Kidney (tissue), 14 donors: Measurements from ENCODE around the gene RPS6KA3. TPM values are rescaled to one million over a fixed set of nuclear protein-coding genes. Genes with fewer than 3 reads are reported as not detected.

ENCODE experiments used
- DNase-seq, 5 donors: peaks; one replicate each; pipeline ENCODE4 v3.0.0-alpha.2; 2013 to 2020
- FAIRE-seq: peaks from 2 replicates; lab custom pipeline; 2012; peaks lifted over from hg19 to GRCh38; lab: Jason Lieb, UNC
- H3K27ac ChIP-seq, 2 donors: one replicate each; pipeline ENCODE4 v1.7.0; 2013; ENCODE audit warnings: low read depth in 2 of 2, low read length in 2 of 2, inconsistent platforms in 1 of 2
- H3K27me3 ChIP-seq: one replicate; pipeline ENCODE4 v1.7.1; 2013; ENCODE audit warnings: low read length, inconsistent platforms; ENCODE audit not compliant: control insufficient read depth, insufficient read depth
- H3K36me3 ChIP-seq, 3 donors: one replicate each; pipeline versions ENCODE4 v1.7.0 to v1.7.1; 2013; ENCODE audit warnings: low read length in 3 of 3, control low read depth in 1 of 3, inconsistent platforms in 1 of 3; ENCODE audit not compliant: insufficient read depth in 3 of 3, control insufficient read depth in 2 of 3
- H3K4me1 ChIP-seq, 3 donors: one replicate each; pipeline versions ENCODE4 v1.7.0 to v1.7.1; 2013; ENCODE audit warnings: low read length in 3 of 3, inconsistent platforms in 1 of 3, low read depth in 1 of 3; ENCODE audit not compliant: control insufficient read depth in 2 of 3, insufficient read depth in 2 of 3
- H3K4me3 ChIP-seq, 3 donors: one replicate each; pipeline versions ENCODE4 v1.7.0 to v1.8.1; 2013; ENCODE audit warnings: low read length in 3 of 3, control low read depth in 1 of 3, inconsistent platforms in 1 of 3
- H3K9ac ChIP-seq, 3 donors: one replicate each; pipeline versions ENCODE4 v1.7.0 to v1.7.1; 2013; ENCODE audit warnings: low read length in 3 of 3, control low read depth in 1 of 3, inconsistent platforms in 1 of 3
- H3K9me3 ChIP-seq, 3 donors: one replicate each; pipeline versions ENCODE4 v1.7.0 to v1.7.1; 2013; ENCODE audit warnings: low read length in 3 of 3, control low read depth in 1 of 3, inconsistent platforms in 1 of 3; ENCODE audit not compliant: control insufficient read depth in 2 of 3, insufficient read depth in 1 of 3
- CTCF ChIP-seq: IDR thresholded peaks from 3 replicates; pipeline ENCODE4 v1.5.1; 2012; ENCODE audit warnings: mild to moderate bottlenecking, moderate library complexity, borderline replicate concordance; ENCODE audit not compliant: insufficient read depth; ENCODE audit errors: extremely low read depth
- intact Hi-C: fragments of 100-400 bp; cut with DNase I; formaldehyde crosslinking; loops from one replicate; pipeline ENCODE4 v1.11.1; 2022
- polyA plus RNA-seq: library from polyadenylated mRNA; stranded (reverse); fragments of 350-450 nt; fragmentation: Illumina TruSeq; extraction: RNeasy Lipid Tissue Mini Kit (QIAGEN cat#74804); gene quantifications from one replicate; pipeline ENCODE4 v1.2.3, GENCODE V29; 2014; ENCODE audit warnings: low read depth, low replicate concordance; ENCODE audit not compliant: insufficient read depth
- total RNA-seq: library from RNA; stranded (reverse); fragmentation: NEBNext Ultra II Directional; extraction: Animal tissue kit (Norgen Biotek cat#: 25700); gene quantifications from one replicate; pipeline ENCODE4 v1.2.1, GENCODE V29; 2021
- donor health status: control.
- donor health status: control.
- donor health status: control.
- donor health status: control.
- donor health status: control.
- donor health status: DM: yes; HTN: yes; CAD: no.
- donor health status: Normal renal cell carcinoma (clear cell type).

The RPS6KA3 gene
- total and polyA plus RNA-seq, 2 donors from 2014 or later = 9.9 to 42.8 TPM

- no peak for TF ChIP-seq CTCF
- Histone ChIP-seq H3K9ac (no peak overlapping the region), H3K27ac (no peak overlapping the region), H3K27me3 (peaks cover 12% of the 10 kb centered on the region), H3K9me3 (no peaks in the 10 kb centered on the region), H3K4me1 (no peaks in the 10 kb centered on the region), H3K4me3 (no peak overlapping the region), H3K36me3 (peaks cover 0 to 9% (median 0%) of the 10 kb centered on the region in 3 donors)
- DNase-seq (no peak), FAIRE-seq (no peak)
- intact Hi-C loops = no loop called here
These were observed 55.4 kb downstream of the RPS6KA3 start for GRCh38 chrX:20211261-20211786.

- intact Hi-C loops = no loop called here
- peaks cover 18% of the 10 kb centered on the region for H3K27me3 ChIP-seq
- FAIRE-seq = no peak
- no peaks in the 10 kb centered on the region for H3K9me3 ChIP-seq
- H3K9ac ChIP-seq = no peak overlapping the region
- no peaks in the 10 kb centered on the region for H3K4me1 ChIP-seq
- H3K27ac ChIP-seq = no peak overlapping the region
- no peak for TF ChIP-seq CTCF
- no peak overlapping the region for H3K4me3 ChIP-seq
- H3K36me3 ChIP-seq = peaks cover 0 to 9% (median 0%) of the 10 kb centered on the region in 3 donors
- DNase-seq = no peak
These were observed 60.6 kb downstream of the RPS6KA3 start for GRCh38 chrX:20205927-20206708.

DNA sequence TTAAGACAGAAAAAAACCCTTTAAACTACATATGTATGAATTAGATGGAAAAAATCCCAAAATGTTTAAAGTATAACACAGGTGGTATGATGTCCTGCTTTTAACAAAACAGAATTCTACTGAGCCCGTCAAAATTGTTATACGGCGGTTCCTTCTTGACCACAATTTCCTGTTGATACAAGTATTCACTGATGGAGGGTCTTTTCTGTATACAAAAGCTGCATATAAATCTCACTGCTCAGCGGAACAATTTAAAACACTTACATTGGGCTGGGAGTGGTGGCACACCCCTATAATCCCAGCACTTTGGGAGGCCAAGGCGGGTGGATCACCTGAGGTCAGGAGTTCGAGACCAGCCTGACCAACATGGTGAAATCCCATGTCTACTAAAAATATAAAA, 62.4 kb downstream of the RPS6KA3 start:
- H3K4me3 ChIP-seq = no peak overlapping the region
- no peaks in the 10 kb centered on the region for H3K9me3 ChIP-seq
- DNase-seq (no peak), FAIRE-seq (no peak)
- H3K9ac ChIP-seq = no peak overlapping the region
- H3K4me1 ChIP-seq = no peaks in the 10 kb centered on the region
- H3K27me3 ChIP-seq = peaks cover 16% of the 10 kb centered on the region
- H3K27ac ChIP-seq = no peak overlapping the region
- TF ChIP-seq CTCF = no peak
- intact Hi-C loops = no loop called here
- H3K36me3 ChIP-seq = peaks cover 0 to 9% (median 0%) of the 10 kb centered on the region in 3 donors
